Measurements from ENCODE around the gene PFDN6. TPM values are rescaled to one million over a fixed set of nuclear protein-coding genes. Genes with fewer than 3 reads are reported as not detected.

Gene PFDN6
- total RNA-seq, 1 experiment from 2014 or later = 54.7 TPM

GRCh38 chr6:33297956-33298772 is 8.8 kb downstream of the PFDN6 start:
- Mint-ChIP-seq H3K4me1 (ENCODE audit: insufficient read depth, unreplicated experiment) (peaks cover 22% of the 10 kb centered on the region), H3K36me3 (ENCODE audit: insufficient read depth, unreplicated experiment) (peaks cover 54% of the 10 kb centered on the region), H3K4me3 (ENCODE audit: unreplicated experiment) (peak overlapping the region; percentile 96), H3K27ac (ENCODE audit: low read depth, unreplicated experiment) (peak overlapping the region; percentile 100), H3K27me3 (ENCODE audit: insufficient read depth, unreplicated experiment) (no peaks in the 10 kb centered on the region), H3K9me3 (ENCODE audit: unreplicated experiment) (no peaks in the 10 kb centered on the region)
- DNase-seq (ENCODE audit: unreplicated experiment) = peak; percentile 91
- CTCF ChIA-PET = interaction anchor here (0.6 to 1.7 kb wide), 3 partner anchors 13 to 138 kb away, joined by 3 to 18 read pairs (median 3); no protein-coding TSS in a partner anchor
- intact Hi-C loops (cut with micrococcal nuclease) = loop anchor here (2.0 to 5.0 kb wide), 3 partner anchors 19 to 129 kb away; partner anchors contain the start of genes HSD17B8, RXRB and SLC39A7
- POLR2A ChIA-PET = interaction anchor here (0.6 to 5.5 kb wide), 22 partner anchors 9 to 1897 kb away, joined by 3 to 84 read pairs (median 6); partner anchors contain the start of genes B3GALT4, HSD17B8, PFDN6 and PHF1
- TF ChIP-seq CTCF (IDR thresholded peaks at IDR 0.05; ENCODE audit: unreplicated experiment) = no peak
- BruUV-seq (replicated peaks) = no TSS peak

GRCh38 chr6:33298773-33299236 is 9.4 kb downstream of the PFDN6 start, which contains the start of gene RGL2:
Gene RGL2 (minus strand): TSS chr6:33298942. CDS start chr6:33298610, 332 bp downstream.
- peaks cover 59% of the 10 kb centered on the region for H3K36me3 Mint-ChIP-seq (ENCODE audit: insufficient read depth, unreplicated experiment)
- H3K4me3 Mint-ChIP-seq (ENCODE audit: unreplicated experiment) = peak within 1 kb of the TSS; percentile 96
- CTCF ChIA-PET = interaction anchor here (0.6 to 1.8 kb wide), 11 partner anchors 8 to 448 kb away, joined by 3 to 18 read pairs (median 4); partner anchors contain the start of genes CUTA, IP6K3, PFDN6 and WDR46
- POLR2A ChIA-PET = interaction anchor here (0.7 to 5.5 kb wide), 23 partner anchors 9 to 327 kb away, joined by 3 to 84 read pairs (median 4); partner anchors contain the start of genes B3GALT4, HSD17B8, PFDN6 and RPS18
- BruUV-seq (replicated peaks) = no TSS peak
- DNase-seq (ENCODE audit: unreplicated experiment) = peak; percentile 64
- peaks cover 26% of the 10 kb centered on the region for H3K4me1 Mint-ChIP-seq (ENCODE audit: insufficient read depth, unreplicated experiment)
- intact Hi-C loops (cut with micrococcal nuclease) = loop anchor here (1.0 to 5.0 kb wide), 4 partner anchors 20 to 128 kb away; partner anchors contain the start of genes HSD17B8, RXRB and SLC39A7
- H3K9me3 Mint-ChIP-seq (ENCODE audit: unreplicated experiment) = no peaks in the 10 kb centered on the region
- no peak for TF ChIP-seq CTCF (IDR thresholded peaks at IDR 0.05; ENCODE audit: unreplicated experiment)
- H3K27ac Mint-ChIP-seq (ENCODE audit: low read depth, unreplicated experiment) = peak within 1 kb of the TSS; percentile 100
- H3K27me3 Mint-ChIP-seq (ENCODE audit: insufficient read depth, unreplicated experiment) = no peaks in the 10 kb centered on the region

GRCh38 chr6:33299237-33299944 is 10.0 kb downstream of the PFDN6 start:
- ChIA-PET CTCF (interaction anchor here (0.5 to 1.8 kb wide), 15 partner anchors 9 to 447 kb away, joined by 3 to 18 read pairs (median 4); partner anchors contain the start of genes CUTA, IP6K3, PFDN6 and RPS18), POLR2A (interaction anchor here (0.5 to 5.5 kb wide), 32 partner anchors 9 to 1327 kb away, joined by 3 to 84 read pairs (median 4); partner anchors contain the start of genes B3GALT4, DXO, HSD17B8 and PFDN6)
- intact Hi-C loops (cut with micrococcal nuclease) = loop anchor here (1.0 to 5.0 kb wide), 4 partner anchors 21 to 128 kb away; partner anchors contain the start of genes HSD17B8, RXRB and SLC39A7
- Mint-ChIP-seq H3K27me3 (ENCODE audit: insufficient read depth, unreplicated experiment) (no peaks in the 10 kb centered on the region), H3K9me3 (ENCODE audit: unreplicated experiment) (no peaks in the 10 kb centered on the region), H3K4me3 (ENCODE audit: unreplicated experiment) (peak overlapping the region; percentile 96), H3K27ac (ENCODE audit: low read depth, unreplicated experiment) (peak overlapping the region; percentile 100), H3K36me3 (ENCODE audit: insufficient read depth, unreplicated experiment) (peaks cover 59% of the 10 kb centered on the region), H3K4me1 (ENCODE audit: insufficient read depth, unreplicated experiment) (peaks cover 28% of the 10 kb centered on the region)
- TSS peak; percentile 83 for BruUV-seq (replicated peaks)
- TF ChIP-seq CTCF (IDR thresholded peaks at IDR 0.05; ENCODE audit: unreplicated experiment) = peak; percentile 64
- DNase-seq (ENCODE audit: unreplicated experiment) = peak; percentile 93

Data from MCF 10A (cell line).